Mesenteric fat pad (tissue), 1 donor: Measurements from ENCODE around the gene SUPT20H. TPM values are rescaled to one million over a fixed set of nuclear protein-coding genes. Genes with fewer than 3 reads are reported as not detected.
A peak's percentile ranks its signal among the peaks of the same experiment; 100 is the strongest.

Source experiments
- DNase-seq: peaks from one replicate; pipeline ENCODE4 v3.0.0-alpha.2; 2020; ENCODE audit warnings: low spot score
- total RNA-seq: library from RNA; stranded (reverse); fragmentation: NEBNext Ultra II Directional; extraction: Animal tissue kit (Norgen Biotek cat#: 25700); gene quantifications from one replicate; pipeline ENCODE4 v1.2.1, GENCODE V29; 2021
- donor health status: DM: yes; HTN: yes; CAD: no.

SUPT20H gene
- total RNA-seq, 1 donor from 2014 or later = 33.3 TPM

DNA sequence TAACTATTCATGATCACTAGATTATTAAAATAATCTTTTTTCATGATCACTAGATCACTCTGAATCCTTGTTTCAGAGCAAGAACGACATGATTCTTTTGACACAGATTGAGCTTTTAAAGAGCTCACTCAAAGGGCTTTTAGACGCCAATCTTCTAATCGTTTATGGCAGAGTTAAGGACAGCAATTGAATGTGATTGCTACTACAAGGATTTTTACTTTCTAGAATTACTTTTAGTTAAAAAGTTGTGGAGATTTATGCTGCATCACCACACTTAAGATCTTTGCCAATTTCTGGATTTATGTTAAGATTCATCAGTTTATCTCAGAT, 57.6 kb downstream of the SUPT20H start:
- DNase-seq = no peak

DNA sequence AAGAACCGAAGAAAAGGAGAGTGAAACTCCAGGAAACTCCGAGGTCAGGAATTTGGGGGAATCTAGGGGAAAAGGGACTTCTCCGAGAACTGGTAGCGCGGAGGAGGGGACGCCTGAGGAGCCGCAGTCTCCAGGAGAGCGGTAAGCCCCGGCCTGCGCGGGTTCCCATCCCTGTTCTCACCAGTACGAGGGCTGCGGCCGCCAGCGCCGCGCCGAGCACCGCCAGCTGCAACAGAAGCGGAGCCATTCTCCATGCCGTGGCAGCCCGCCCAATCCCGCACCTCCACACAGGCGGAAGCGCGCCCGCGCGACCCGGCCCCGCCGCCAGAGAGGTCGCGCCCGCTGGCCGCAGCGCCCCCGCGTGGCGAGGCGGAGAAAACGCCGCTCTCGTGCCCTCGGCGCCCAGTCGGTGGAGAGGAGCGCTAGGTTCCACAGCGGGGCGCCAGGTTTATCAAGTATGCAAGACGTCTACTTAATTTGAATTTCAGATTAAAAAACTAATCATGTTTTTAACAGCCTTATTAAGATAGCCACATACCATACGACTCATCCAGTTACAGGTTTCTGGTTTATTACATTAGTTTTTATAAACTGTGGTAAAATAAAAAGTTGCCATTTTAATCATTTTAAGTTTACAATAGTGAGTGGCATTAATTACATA, 60.3 kb downstream of the SUPT20H start, which contains the start of gene ALG5:
ALG5 (minus strand) TSS at position 287 of the 661 bp plus-strand sequence; CDS start at position 247, 40 bp downstream.
- DNase-seq = peak; percentile 98

DNA sequence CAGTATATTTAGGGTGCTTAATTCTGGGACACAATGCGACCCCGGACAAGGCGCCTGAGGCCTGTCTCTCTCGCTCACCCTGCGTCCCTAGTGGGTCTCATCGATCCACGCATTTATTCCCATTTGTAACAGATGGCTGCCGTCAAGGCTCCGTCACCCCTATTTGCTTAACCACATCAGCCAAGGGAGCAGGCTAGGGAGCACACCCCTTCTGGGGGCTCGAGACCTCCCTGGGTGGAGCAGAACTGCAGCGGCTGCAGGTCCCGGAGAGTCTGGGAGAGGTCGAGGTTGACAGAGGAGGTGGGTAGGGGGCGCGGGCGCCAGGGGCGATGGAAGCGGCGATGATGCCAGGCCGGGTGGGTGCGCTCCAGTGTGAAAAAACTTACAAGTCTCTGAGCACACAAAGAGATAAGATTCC, 60.9 kb downstream of the SUPT20H start:
- DNase-seq = no peak

DNA sequence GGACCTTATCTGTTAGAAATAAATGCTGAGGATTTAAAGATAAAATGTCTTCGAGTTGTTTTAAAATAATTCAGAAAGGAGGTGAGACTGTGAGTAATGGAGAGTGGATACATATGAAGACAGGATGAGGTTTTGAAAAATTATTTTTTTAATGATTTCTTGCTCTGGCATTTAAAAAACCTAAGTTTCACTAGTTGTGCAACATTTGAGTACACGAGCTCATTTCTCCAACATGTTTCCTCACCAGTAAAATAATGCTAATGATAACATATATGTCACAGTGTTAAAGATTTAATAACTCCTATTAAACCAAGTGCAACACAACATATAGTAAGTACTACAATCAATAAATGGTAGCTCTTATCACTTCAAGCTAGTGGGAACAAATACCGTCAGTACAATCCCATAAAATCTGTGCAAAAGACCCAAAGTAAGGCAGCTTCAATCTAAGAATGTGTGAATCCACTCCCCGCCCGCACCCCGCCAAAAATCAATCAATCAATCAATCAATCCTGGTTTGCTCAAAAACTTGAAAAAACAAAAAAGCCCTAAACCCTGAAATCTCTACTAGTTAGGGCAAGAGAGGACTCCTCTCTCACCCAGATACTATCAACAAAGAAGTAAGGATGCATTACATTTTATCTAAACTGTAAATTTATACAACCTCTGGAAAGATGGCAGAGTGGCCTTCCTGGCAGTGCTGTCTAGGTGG, 61.6 kb downstream of the SUPT20H start:
- DNase-seq = no peak

DNA sequence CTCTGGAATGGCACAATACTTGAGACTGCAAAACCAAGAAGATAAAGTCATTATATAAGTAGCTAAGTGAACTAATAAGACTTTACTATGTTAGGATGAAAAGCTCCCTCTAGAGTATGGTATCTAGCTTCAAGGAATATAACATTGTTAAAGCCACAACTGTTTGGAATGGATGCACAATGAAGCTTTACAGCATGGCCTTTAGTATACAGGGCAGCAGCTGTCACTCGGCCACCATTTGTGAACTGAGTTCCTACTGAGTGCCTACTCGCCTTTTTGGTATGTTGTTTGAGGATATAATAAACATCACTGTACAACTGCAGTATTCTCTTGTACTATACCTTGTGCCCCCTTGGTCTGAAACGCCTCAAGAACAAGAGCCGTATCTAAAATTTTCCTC, 67.1 kb downstream of the SUPT20H start:
- DNase-seq = no peak

DNA sequence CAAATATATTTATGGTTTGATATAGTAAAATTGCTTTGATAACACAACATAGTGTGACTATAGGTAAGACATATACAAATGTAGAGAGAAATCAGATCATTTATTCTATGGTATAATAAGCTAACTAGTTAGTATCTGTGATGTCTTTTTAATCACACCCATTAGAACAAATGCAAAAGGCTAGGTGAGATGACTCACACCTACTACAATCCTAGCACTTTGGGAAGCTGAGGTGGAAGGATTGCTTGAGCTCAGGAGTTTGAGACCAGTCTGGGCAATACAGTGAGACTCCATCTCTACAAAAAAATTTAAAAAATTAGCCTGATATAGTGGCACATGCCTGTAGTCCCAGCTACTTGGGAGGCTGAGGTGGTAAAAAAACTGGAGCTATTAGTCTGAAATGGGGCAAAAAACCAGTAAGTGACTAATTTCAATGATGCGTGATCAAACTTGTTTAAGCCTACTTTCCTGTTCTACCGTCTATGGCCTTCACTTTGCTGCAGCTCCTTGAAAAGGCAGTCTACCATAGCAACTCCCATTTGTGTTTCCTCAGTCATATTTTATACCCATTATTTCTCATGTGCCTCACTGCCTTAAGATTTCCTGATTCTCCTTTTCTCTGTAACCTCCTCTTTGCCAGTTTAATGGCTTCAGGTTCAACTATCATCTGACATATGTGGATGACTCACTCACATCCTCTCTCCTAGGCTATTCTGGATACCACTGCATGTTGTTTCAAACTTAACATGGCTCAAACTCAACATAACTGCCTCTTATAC, 72.8 kb downstream of the SUPT20H start:
- no peak for DNase-seq

DNA sequence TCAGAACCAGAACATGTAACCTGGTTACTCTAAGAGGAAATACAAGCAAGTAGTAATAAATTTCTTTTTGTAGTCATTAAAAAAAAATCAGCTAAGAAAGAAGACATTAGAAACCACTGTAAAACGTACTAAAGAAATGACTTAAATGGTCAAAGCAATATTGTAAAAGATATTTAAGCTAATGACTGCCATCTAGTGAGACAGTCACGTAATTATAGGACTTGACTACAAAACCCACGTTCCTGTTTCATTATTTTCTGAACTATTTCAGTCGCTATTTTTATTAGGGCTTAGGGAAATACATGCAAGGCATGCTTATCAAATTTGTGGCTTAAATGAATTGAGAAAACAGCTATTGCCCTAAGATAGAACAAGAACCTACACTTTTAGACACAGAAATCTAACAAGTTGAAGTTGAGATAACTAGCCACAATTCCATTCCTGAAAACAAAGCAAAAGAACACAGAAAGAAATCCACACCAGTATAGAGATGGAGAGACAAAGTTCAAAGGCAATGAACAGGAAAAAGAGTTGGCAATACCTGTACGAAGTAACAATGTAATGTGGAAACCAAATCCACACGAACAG, 78.2 kb downstream of the SUPT20H start:
- DNase-seq = no peak

DNA sequence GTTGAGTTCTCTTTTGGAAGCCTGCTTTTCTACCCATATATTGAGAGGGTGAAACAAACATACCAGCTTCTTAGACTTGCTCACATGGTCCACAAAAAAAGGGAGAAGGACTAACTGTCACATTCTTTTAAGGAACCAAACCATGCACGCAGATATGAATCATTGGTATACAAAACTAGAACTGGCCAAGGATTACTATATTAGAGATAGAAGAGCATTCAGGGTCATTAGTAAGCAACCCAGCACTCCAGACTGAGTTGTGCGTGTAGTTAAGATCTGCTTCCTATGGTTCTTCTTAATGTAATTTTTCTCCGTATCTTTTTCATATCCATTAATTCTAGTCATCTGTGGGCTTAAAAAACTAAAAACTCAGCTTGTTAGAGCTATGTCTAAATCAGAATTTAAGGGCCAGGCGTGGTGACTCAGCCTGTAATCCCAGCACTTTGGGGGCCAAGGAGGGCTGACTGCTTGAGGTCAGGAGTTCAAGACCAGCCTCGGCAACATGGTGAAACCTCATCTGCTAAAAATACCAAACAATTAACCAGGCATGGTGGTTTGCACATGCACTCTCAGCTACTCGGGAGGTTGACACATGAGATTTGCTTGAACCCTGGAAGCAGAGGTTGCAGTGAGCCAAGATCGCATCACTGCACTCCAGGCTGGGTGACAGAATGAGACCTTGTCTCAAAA, 80.0 kb downstream of the SUPT20H start:
- DNase-seq = no peak

DNA sequence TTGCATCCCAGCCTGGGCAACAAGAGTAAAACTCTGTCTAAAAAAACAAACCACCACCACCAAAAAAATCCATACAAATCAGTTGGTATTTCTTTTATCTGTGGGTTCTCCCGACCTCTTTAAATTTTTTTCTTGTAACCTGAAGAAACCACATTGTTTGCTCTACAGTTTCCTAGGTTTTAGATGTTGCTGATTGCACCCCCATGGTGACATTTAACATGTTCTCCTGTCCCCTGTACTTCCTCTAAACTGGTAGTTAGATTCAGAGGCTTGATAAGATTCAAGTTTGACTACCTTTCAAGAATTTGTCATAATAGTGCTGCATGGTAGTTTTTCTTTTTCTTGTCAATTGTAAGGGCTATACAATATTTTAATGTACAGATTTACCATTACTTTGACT, 84.3 kb downstream of the SUPT20H start:
- DNase-seq = no peak

DNA sequence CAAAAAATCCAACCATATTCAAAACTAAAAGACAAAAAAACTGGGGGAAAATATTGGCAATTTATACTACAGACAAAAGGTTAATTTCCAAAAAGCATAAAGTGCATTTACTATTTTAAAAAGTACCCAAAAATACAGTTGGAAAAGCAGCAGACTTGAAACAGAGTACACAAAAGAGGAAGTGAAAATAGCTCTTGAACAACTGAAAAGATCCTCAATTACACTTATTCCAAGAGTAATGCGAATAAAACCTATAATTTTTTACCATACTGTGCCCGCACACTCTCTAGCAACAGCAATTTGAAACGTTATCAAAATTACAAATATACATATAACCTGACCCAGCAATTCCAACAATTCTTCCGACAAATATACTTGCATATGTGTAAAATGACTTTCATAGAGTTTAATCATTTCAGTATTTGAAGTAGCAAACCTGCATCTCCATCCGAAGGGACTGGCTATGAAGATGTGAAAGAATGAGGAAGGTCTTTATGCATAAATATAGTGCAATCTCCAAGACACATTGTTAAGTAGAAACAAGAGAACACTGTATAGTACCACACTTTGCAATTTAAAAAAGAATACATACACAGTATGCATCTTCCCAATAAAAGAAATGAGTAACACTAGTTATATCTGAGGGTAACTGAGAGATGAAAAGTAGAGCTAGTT, 85.7 kb downstream of the SUPT20H start:
- DNase-seq = no peak

DNA sequence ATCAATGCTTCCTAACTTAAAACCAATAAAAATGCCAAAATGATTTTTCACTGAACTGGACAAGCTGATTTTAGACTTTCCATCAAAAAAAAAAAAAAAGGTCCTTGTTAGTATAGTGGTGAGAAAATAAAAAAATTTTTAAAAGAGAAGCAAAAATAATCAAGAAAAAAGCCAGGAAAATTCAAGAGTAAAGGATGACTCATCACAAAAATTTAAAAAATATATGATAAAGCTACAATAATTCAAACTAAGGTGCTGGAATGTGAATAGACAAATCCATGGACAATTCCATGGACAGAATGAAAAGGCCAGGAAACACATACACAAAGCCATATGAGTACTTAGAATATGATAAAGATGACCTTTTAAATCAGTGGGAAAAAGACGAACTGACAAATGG, 86.5 kb downstream of the SUPT20H start:
- DNase-seq = no peak

DNA sequence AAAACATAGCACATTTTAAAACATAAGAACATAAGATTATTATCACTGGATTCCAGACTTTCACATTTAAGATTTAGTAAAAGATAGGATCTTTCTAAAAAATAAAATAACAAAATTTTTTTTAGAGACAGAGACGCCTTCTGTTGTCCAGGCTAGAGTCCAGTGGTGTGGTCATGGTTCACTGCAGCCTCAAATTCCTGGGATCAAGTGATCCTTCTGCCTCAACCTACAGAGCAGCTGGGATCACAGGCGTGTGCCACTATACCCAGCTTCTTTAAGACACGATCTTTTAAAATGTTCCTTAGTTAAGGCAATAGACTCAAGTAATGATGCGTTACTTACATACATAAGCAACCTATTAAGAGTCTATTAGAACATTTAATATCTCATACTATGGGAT, 93.1 kb downstream of the SUPT20H start:
- no peak for DNase-seq

DNA sequence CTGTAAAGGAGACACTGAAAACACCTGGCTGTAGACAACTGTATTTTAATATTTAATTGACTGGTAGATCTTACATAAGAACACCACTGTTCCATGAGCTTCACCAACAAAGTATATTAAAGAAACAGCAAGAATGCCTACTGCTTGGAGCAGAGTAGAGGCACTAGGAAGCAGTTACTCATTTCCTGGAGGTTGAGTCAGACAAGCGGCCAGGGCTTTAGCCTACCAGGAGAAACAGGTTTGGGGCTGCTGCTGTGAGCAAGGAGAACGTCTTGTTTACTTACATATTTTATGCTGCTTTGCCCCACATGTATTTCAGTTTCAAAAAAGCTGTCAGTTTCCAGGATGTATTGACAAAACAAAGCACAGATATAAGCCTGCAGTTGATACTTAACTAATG, 93.7 kb downstream of the SUPT20H start:
- DNase-seq = no peak

DNA sequence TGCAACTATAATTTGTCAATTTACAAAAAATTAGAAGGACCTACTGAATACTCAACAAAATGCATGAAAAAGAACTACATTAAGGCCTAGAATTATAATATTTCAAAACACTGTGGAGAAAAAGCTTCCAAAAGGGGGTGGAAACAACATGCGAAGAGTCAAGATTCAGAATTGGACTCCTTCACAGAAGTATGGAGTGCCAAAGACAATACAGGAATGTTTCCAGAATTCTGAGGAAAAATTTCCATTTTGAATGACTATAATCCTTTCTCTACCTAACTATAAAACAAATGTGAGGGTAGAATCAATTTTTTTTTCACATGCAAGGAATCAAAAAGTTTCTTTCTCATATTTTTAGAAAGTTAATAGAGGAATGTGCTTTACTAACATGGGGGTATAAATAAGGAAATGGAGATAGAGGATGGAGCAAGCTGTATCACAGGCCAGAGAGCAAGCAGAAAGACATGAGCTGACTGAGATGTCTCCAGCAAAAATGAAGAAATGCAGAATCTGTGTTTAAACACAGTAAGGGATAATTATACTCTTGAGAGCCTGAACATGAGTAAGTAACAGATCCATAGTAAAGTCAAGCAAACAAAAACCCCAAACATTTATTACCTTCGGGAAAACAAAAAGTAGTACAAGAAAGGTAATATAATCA, 99.9 kb downstream of the SUPT20H start:
- DNase-seq = no peak

Other genes with a start within 250 kb of the SUPT20H start
- gene RFXAP, start 240.5 kb downstream of the SUPT20H start, total RNA-seq = 4.0 TPM
- 9.0 TPM for gene SMAD9, start 139.4 kb downstream of the SUPT20H start, total RNA-seq
- 44.0 TPM for gene ALG5, start 60.3 kb downstream of the SUPT20H start, total RNA-seq
- gene EXOSC8, start 58.9 kb downstream of the SUPT20H start, total RNA-seq = 24.5 TPM
- gene CSNK1A1L, start 46.0 kb upstream of the SUPT20H start, total RNA-seq = not detected